Ovary (tissue), 3 donors: ENCODE data around the gene GSTP1.
"Not testable (repeated sequence)": the region's sequence is repeated elsewhere in the genome, so short reads cannot be mapped to it uniquely, and the experiment has no call there.

Source experiments
- CTCF ChIP-seq, 3 donors: fragments of 450-650 bp in 2 of 3; fragments of 200-600 bp in 1 of 3; IDR thresholded peaks; one replicate each; pipeline versions ENCODE4 v1.5.1 to v1.8.0; 2016 to 2022; ENCODE audit warnings: antibody characterized with exemption in 3 of 3, mild to moderate bottlenecking in 1 of 3
- EP300 ChIP-seq: sonication (generic); formaldehyde crosslinking; IDR thresholded peaks from one replicate; pipeline ENCODE4 v1.6.1; 2017; ENCODE audit warnings: antibody characterized with exemption
- donor health status: DM: no; HTN: no; CAD: no.

GRCh38 chr11:67548112-67548511, 35.5 kb upstream of the GSTP1 start:
- TF ChIP-seq CTCF (IDR thresholded peaks at IDR 0.05); EP300: not testable (repeated sequence)
